SU-DHL-6 (cell line): Measurements from ENCODE around the gene TFIP11.

Experiments used
- H2AFZ ChIP-seq: fragments of 200-600 bp; sonication (generic); 2 replicates; pipeline ENCODE4 v1.6.1; 2014; ENCODE audit warnings: low read depth, mild to moderate bottlenecking, moderate library complexity, mixed read lengths, antibody characterized with exemption, low read length; ENCODE audit not compliant: severe bottlenecking
- H3F3A ChIP-seq: fragments of 200-600 bp; shearing (Covaris generic); 2 replicates; pipeline ENCODE4 v1.6.0; 2016; ENCODE audit warnings: antibody characterized with exemption, mild to moderate bottlenecking; ENCODE audit not compliant: insufficient read depth
- H3K27ac ChIP-seq: fragments of 200-600 bp; sonication (generic); 2 replicates; pipeline ENCODE4 v1.5.1; 2016; ENCODE audit warnings: low read depth, mild to moderate bottlenecking, low read length, moderate library complexity, mixed read lengths
- H3K27me3 ChIP-seq: fragments of 200-600 bp; sonication (generic), shearing (Covaris generic); 2 replicates; pipeline ENCODE4 v1.6.0; 2014; ENCODE audit warnings: mild to moderate bottlenecking, low read length
- H3K36me3 ChIP-seq: fragments of 200-600 bp; sonication (generic); 2 replicates; pipeline ENCODE4 v1.6.1; 2014; ENCODE audit warnings: mild to moderate bottlenecking, low read length, mixed read lengths
- H3K4me2 ChIP-seq: fragments of 300-600, 200-600 bp; shearing (Covaris generic), sonication (generic); 2 replicates; pipeline ENCODE4 v1.6.0; 2014; ENCODE audit warnings: low read length, low read depth, mild to moderate bottlenecking; ENCODE audit not compliant: poor library complexity, severe bottlenecking
- H3K4me3 ChIP-seq: fragments of 200-600 bp; sonication (generic); 2 replicates; pipeline ENCODE4 v1.5.1; 2014; ENCODE audit warnings: antibody characterized with exemption, low read length, mild to moderate bottlenecking, mixed read lengths; ENCODE audit not compliant: insufficient read depth, poor library complexity, severe bottlenecking
- H3K79me2 ChIP-seq: fragments of 200-600 bp; sonication (generic); 2 replicates; pipeline ENCODE4 v1.6.1; 2014; ENCODE audit warnings: mild to moderate bottlenecking, low read length, moderate library complexity; ENCODE audit not compliant: insufficient read depth
- H3K9ac ChIP-seq: fragments of 200-600 bp; sonication (generic); 2 replicates; pipeline ENCODE4 v1.7.0; 2014; ENCODE audit warnings: mild to moderate bottlenecking, low read length
- H3K9me2 ChIP-seq: fragments of 200-600 bp; sonication (generic); replicated peaks from 2 replicates; pipeline ENCODE4 v1.6.1; 2014; ENCODE audit warnings: low read length; ENCODE audit not compliant: insufficient read depth
- H3K9me3 ChIP-seq: fragments of 200-600 bp; sonication (generic); 2 replicates; pipeline ENCODE4 v1.6.1; 2014; ENCODE audit warnings: low read length, mixed read lengths; ENCODE audit not compliant: insufficient read depth
- H4K20me1 ChIP-seq: fragments of 200-600 bp; sonication (generic); 2 replicates; pipeline ENCODE4 v1.6.1; 2014; ENCODE audit warnings: low read depth, mild to moderate bottlenecking, antibody characterized with exemption, low read length, moderate library complexity, mixed read lengths
- CTCF ChIP-seq: fragments of 200-600 bp; sonication (generic); IDR thresholded peaks from one replicate; pipeline ENCODE4 v1.5.1; 2017; ENCODE audit warnings: antibody characterized with exemption, mild to moderate bottlenecking, low read length, moderate library complexity; ENCODE audit not compliant: insufficient read depth, poor library complexity, severe bottlenecking
- EZH2phosphoT487 ChIP-seq: fragments of 200-600 bp; sonication (generic), shearing (Covaris generic); conservative IDR thresholded peaks from 2 replicates; pipeline ENCODE4 v1.6.1; 2018; ENCODE audit warnings: mild to moderate bottlenecking, antibody characterized with exemption, low read length, moderate library complexity, mixed read lengths

Gene TFIP11

GRCh38 chr22:26463101-26463661, 49.1 kb downstream of the TFIP11 start:
- H3K9ac ChIP-seq, result no peak overlapping the region
- no peak overlapping the region for H3K4me2 ChIP-seq
- no peak overlapping the region for H2AFZ ChIP-seq
- no peaks in the 10 kb centered on the region for H3K9me3 ChIP-seq
- peaks cover 19% of the 10 kb centered on the region for H3K79me2 ChIP-seq
- no peak overlapping the region for H3K27ac ChIP-seq
- no peak for TF ChIP-seq CTCF
- no peak for TF ChIP-seq EZH2phosphoT487
- H3K9me2 ChIP-seq, result no peaks in the 10 kb centered on the region
- no peak overlapping the region for H3K4me3 ChIP-seq
- no peaks in the 10 kb centered on the region for H3K27me3 ChIP-seq
- H3K36me3 ChIP-seq, result peaks cover 7% of the 10 kb centered on the region; the same call in 1 of the 2 replicates
- H4K20me1 ChIP-seq, result no peaks in the 10 kb centered on the region; the same call in 1 of the 2 replicates
- peaks cover 4% of the 10 kb centered on the region for H3F3A ChIP-seq

GRCh38 chr22:26462641-26463040, 49.6 kb downstream of the TFIP11 start:
- Histone ChIP-seq H3K9me3 (no peaks in the 10 kb centered on the region), H3F3A (peaks cover 4% of the 10 kb centered on the region), H2AFZ (no peak overlapping the region), H3K27ac (no peak overlapping the region), H4K20me1 (no peaks in the 10 kb centered on the region; the same call in 1 of the 2 replicates), H3K79me2 (peaks cover 19% of the 10 kb centered on the region), H3K9ac (no peak overlapping the region), H3K9me2 (no peaks in the 10 kb centered on the region), H3K4me3 (no peak overlapping the region), H3K27me3 (no peaks in the 10 kb centered on the region), H3K4me2 (no peak overlapping the region), H3K36me3 (peaks cover 7% of the 10 kb centered on the region; the same call in 1 of the 2 replicates)
- no peak for TF ChIP-seq EZH2phosphoT487
- no peak for TF ChIP-seq CTCF

- peaks cover under 1% of the 10 kb centered on the region for H3F3A ChIP-seq
- H3K4me2 ChIP-seq, result no peak overlapping the region
- no peak overlapping the region for H3K9ac ChIP-seq
- H3K27me3 ChIP-seq, result no peaks in the 10 kb centered on the region
- H3K79me2 ChIP-seq, result peaks cover 19% of the 10 kb centered on the region
- H3K4me3 ChIP-seq, result no peak overlapping the region
- no peak overlapping the region for H3K27ac ChIP-seq
- H3K9me3 ChIP-seq, result no peaks in the 10 kb centered on the region
- peaks cover under 1% of the 10 kb centered on the region; the same call in 1 of the 2 replicates for H3K36me3 ChIP-seq
- H2AFZ ChIP-seq, result no peak overlapping the region
- TF ChIP-seq CTCF (no peak), EZH2phosphoT487 (no peak)
- no peaks in the 10 kb centered on the region; the same call in 1 of the 2 replicates for H4K20me1 ChIP-seq
- H3K9me2 ChIP-seq, result no peaks in the 10 kb centered on the region
These were observed 50.2 kb downstream of the TFIP11 start for GRCh38 chr22:26462051-26462450.
